Left hindlimb (tissue), 1 donor: ENCODE data around the gene FGD2.
"Not testable (repeated sequence)": the region's sequence is repeated elsewhere in the genome, so short reads cannot be mapped to it uniquely, and the experiment has no call there.

ENCODE experiments used
- DNase-seq: peaks from one replicate; pipeline ENCODE4 v3.0.0-alpha.2; 2018

The FGD2 gene

DNA sequence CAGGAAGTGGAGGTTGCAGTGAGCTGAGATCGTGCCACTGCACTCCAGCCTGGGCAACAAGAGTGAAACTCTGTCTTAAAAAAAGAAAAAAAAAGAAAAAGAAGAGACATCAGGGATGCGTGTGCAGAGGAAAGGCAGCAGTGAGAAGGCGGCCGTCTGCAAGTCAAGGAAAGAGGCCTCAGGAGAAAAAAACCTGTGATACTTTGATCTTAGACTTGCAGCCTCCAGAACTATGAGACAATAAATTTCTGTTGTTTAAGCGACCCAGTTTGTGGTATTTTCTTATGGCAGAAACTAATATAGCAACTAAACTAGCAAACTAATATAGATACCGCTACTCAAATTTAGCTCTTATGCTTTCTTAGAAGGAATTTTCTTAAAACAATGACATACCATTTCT lies 36.1 kb downstream of the FGD2 start:
- DNase-seq: no peak

DNA sequence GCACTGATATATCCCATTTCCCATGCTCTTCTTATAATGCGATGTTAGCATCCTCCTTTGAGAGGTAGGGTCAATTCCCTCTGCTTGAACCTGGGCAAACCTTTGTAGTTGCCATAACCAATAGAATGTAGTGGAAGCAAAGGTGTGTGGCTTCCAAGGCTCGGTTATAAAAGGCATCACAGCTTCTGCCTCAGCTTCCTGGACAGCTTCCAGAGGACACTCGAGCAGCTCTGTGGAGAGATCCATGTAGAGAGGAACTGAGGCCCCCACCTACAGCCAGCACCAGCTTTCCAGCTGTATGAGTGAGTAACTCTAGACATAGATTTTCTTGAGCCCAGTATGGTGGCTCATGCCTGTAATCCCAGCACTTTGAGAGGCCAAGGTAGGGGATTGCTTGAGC lies 36.7 kb downstream of the FGD2 start:
- DNase-seq: no peak

DNA sequence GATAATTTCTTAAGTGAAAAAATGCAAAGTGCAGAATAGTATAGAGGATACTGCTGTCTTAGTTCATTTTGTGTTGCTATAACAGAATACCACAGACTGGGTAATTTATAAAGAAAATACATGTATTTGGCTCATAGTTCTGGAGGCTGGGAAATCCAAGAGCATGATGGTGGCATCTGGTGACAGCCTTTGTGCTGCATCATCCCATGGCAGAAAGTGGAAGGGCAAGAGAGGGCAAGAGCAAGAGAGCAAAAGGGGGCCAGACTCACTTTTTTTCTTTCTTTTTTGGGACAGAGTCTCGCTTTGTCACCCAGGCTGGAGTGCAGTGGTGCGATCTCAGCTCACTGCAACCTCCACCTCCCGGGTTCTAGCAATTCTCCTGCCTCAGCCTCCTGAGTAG lies 37.6 kb downstream of the FGD2 start:
- DNase-seq: not testable (repeated sequence)

DNA sequence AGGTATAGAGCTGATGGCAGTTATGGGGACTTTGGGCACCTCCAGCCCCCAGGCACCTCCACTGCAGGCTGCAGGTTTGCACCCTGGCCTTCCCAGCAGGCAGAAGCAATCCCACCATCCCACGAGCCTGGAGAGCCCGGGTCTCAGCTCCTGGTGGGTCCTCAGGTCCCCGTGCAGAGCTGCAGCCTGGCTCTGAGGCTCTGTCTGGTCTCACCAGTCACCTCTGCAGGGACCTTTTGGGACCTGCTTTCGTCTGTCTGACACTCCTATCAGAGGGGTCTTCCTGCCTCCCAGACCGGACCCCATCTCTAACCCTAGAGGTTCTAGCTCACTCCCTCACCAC lies 41.9 kb downstream of the FGD2 start:
- DNase-seq: no peak

DNA sequence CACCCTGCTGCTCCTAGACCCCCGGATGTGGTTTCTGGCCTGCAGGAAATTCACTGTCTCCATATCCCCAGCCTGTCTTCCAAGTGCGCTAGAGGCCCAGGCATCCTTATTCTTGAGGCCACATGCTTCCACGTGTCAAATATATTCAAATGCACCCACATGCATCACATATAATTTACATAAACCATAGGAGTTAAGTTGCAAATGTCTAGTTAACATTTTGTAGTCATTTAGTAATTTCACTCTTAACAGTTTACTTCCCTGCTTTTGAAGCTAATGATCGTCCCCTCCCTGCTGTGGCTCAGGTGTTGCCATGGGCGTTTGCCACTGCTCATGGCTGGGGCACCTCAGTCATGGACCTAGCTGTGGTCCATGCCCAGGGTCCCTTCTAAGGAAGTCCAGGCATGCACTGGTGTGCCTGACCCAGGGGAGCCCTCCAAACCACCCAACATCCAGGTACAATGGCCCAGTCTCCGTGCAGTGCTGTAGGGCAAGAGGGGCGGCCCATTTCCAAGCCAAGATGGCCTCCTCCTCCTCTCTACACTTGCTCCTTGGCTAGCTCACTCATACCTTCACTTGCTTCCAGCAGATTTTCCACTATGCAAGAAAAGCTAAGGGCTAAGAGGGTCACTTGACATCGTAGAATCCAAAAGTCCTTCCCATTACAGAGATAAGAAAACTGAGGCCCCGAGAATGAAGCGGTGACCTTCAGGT lies 42.4 kb downstream of the FGD2 start:
- DNase-seq: no peak

DNA sequence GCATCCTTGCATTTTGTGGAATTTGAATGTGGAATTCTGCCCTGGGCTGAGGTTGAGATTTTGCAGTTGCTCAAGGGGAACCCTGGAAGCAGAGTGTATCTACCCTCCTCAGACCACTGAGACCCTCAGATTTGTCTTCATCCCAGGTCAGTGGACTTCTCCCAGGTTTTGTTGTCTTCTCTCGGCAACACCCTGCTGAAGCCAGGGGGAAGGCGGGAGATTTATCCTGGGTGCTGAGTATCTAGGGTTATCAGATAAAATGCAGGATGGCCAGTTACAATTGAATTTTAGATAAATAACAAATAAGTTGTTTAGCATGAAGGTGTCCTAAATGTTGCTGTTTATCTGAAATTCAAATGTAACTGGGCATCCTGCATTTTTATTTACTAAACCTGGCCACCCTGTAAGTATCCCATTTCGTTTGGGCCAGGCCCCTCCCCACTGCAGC lies 43.0 kb downstream of the FGD2 start:
- DNase-seq: no peak

DNA sequence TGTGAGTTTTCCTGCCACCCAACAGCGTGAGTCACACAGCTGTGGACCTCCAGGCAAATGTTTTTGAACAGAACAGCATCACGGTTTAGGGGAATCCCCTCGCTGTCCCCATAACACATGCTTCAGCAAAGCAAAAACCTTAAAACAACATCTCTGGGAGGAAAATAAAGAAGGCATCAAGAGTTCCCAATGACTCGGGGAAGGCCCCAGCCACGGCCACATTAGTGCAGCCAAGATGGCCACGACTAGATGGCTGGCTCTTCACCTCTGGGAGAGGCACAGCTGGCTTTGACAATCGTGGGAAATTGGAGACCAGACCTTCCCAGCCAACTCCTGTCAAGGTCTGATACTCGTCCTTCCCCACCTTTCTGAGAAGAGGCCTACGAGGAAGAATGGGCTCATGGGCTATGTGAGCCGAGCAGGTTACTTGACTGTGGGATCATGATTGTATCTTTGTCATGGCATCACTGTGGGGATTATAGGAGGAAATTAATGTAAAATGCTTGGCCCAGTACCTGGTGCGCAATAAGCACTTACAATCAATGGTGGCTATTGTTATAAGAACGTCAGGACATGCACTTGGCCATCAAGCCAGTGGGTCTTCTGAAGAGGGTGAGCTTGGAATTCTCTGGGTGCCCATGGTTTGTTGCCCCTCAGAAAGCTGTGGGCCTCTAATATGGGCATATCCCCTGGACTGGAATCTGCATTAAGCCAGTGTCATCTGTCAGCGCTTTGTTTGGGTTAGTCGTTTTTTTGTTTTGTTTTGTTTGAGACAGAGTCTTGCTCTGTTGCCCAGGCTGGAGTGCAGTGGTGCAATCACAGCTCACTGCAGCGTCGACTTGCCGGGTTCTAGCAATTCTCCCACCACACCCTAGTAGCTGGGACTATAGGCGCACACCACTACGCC lies 43.6 kb downstream of the FGD2 start:
- no peak for DNase-seq

DNA sequence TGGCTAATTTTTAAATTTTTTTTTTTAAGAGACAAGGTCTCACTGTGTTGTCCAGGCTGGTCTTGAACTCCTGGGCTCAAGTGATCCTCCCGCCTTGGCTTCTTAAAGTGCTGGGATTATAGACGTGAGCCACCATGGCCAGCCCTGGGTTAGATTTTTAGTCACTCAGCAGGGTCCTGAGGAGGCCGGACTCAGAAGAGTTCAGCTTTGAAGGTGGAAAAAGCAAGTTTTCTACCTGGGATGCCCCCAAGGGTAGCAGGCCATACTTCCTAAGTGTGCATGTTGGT lies 44.2 kb downstream of the FGD2 start:
- no peak for DNase-seq

DNA sequence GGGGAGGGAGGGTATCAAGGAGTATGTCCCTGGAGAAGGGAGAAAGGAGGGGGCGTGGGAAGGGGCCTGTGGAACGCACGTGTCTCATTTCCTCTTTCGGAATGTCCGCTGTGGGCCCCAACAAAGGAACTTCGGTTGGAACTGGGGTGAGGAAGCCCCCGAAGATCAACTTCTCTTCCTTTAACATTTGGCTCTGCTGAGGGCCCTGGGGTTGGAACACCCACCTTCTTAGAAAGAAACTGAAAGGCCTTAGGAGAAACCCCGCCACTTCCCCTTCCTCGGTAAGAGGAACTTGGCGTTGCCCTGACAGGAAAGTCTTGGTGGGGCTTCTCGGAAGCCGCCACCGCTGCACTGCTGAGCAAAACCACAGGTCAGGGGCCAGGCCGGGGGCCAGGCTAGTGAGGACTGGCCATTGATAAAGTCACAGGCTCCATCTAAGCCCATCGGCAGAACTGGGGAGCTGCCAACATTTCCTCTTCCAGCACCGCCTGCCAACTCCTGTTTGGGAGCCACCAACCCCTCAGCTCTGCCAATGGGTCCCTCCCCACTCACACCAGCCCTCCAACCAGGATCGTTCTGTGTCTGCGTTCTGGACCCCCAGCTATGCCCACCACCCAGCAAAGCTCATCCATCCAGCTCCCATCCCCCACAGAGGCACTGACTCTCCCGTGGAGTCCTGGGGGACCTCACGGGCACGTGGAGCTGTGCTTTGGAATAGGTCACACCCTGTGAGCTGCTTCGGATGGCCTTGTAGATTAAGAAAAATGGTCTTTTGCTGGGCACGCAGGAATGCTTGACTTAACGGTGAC lies 44.8 kb downstream of the FGD2 start:
- DNase-seq: no peak

DNA sequence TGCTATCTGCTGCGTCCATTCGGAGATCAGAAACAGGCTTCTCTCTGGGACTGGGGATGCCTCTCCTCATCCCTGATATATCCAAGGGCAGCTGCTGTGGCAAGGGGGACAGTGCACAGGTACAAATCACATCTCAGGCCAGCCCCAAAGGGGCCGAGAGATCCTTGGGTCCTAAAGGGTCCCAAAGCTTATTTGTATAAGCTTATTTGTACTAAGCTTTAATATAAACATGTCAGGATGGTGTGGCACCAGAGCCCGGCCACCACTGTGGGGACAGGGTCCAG lies 45.3 kb downstream of the FGD2 start:
- no peak for DNase-seq

DNA sequence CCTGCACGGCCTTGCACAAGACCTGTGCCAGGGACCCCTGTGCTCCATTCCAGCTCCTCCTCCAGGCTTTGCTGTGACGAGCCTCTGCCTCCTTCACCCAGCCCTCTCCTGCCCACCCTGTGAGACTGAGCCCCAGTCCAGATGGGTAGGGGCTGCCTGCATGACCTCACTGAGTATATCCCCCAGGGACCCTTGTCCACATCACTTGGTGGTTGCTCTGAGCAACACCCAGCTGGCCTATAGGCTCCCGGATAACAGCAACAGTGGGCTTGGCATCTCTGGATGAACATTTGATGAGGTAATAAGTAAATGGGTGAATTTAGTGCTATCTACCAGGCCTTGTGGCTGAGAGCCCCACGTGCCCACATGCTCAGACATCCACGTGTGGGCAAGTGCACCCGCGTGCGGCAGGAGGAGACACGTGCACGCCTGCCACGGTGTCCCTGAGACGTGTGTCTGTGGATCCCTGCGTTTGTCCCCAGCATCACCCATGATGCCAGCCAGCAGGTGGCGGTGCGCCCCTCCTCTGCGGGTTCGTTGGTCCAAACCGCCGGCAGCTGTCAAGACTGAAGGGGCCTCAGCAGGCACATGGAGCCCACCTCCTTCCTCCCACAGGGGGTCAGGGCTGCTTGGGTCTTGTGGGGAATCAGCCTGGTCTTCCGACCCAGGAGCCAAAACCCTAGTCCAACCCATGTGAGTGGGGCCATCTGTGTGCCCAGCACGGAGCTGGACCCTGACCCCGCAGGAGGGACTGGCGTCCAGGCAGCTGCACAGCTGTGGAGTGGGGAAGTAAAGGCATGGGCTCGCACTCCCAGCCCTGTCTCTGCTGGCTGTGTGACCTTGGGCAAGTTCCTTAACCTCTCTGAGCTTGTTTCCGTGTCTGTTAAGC lies 45.9 kb downstream of the FGD2 start:
- peak; percentile 88 for DNase-seq

DNA sequence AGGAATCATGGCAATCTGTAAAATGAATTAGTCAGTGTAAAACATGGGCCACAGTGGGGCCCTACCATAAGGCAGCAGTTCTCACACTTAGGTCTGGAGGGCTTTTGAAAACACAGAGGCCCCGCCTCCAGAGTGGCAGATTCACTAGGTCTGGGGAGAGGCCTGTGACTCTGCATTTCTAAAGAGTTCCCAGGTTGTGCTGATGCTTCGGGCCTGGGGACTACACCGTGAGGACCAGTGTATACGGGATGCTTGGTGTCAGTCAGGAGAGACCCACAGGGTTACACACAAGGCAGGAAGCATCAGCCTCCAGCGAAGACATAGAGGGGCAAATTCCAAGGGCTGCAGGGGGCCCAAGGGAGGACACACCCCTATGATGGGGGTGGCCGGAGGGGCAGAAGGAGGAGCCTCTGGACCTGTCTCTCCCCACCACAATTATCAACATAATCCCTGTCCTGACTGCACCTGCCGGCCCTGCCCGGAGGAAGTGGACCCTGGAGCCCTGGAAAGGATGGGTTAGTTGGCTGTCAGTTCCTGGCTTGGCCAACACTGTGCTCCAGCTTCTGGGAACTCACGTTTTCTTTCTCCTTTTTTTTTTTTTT lies 46.7 kb downstream of the FGD2 start:
- no peak for DNase-seq

DNA sequence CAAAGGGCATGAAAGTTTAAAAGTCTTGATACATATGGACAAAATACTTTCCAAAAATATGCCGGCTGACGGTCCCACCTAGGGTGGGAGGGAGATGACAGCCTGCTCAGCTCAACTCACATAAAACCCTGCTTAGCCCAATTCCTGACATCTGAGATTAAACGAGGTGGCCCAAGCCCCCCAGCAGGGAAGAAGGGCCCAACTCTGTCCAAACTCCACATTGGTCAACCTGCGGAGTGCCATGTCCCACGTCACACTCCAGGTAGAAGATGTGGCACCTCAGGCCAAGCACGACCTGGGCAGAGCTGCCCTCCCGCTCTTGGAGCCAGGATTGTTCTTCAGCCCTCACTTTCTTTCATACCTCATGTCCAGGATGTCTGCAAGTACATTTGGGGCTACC lies 48.2 kb downstream of the FGD2 start:
- no peak for DNase-seq

DNA sequence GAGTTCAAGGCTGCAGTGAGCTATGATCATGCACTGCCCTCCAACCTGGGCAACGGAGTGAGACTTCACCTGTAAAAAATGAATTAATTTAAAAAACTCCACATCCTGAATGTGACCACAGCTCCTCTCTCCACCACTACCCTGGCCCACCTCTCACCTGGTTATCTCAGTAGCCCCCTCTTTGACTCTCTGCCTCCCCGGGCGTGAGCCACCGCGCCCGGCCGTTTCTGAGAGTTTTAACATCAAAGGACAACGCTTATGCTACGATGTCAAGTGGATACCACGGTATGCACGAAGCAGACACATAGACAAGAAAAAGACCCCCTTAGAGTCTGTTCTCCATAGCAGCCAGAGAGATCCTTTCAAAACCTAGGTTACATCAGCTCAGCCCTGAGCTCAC lies 48.7 kb downstream of the FGD2 start:
- DNase-seq: no peak

DNA sequence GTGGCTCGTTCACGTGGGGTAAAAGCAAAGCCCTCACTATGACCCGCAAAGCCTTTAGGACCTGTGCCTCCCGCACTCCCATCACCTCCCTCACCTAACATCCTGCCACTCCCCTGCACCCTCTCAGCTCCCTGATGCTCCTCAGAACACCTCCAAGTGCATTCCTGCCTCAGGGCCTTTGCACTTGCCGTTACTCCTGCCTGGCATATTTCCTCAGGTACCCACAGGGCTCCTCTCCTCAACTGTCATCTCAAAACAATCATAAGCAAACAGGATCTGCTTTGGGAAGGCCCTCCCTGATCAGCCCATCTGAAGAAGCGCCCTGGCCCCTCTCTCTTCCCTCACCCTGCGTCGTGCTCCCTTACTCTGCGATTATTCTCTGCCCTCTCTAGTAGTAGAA lies 49.1 kb downstream of the FGD2 start:
- DNase-seq: no peak

DNA sequence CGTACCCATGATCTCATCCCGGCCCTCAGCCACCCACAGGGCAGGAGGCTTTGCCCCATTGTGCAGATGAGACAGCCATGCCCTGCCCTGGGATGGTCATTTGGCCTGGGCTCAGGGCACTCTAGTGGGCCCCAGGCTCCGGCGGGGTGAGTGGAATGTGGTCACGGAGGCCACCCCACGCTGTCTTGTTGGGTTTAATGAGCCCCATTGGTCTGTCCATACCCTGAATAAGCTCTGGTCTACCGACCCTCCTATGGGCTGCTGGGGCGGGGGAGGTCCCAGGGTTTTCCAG lies 50.6 kb downstream of the FGD2 start:
- no peak for DNase-seq

DNA sequence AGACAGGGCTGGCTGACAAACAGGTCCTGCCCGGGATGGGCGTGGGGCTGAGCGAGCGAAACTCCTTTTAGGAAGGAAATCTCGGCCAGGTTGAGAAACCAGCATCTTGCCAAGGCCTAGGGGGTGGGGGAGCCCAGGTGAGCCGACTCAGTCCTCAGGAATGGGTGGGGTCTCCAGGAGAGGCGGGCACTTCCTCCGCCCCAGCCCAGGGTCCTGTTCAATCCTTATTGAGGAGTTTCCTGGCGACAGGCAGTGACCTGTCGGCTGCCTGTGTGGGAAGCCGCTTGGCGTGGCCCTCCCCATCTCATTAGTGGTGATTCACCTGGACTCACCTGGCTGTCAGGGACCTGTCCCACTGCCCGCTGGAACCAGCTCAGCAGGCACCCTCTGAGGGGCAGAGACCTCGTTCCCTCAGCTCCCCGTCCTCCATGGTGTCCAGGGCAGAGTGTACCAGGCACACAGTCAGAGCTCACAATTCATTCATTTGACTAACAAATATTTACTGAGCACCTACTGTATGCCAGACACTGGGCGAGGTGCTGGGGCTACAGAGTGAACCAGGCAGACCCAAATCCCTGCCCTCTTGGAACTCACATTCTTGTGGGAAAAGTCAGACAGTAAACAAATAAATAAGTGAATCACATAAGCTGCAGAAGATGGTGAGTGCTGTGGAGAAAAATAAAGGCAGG lies 51.1 kb downstream of the FGD2 start:
- DNase-seq: no peak

DNA sequence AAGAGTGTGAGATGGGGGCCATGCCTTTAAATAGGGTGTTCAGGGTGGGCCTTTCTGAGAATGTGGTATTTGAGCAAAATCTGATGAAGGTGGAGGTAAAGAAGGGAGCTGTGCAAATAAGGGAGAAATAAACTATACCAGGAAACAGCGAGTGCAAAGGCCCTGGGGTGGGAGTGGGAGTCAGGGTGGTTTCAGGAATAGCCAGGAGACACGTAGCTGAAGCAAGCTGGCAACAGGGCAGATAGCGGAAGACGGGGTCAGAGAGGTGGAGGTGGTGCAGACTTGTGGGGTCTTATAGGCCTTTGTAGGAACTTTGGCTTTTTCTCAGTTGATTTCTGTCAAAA lies 51.6 kb downstream of the FGD2 start:
- DNase-seq: no peak

DNA sequence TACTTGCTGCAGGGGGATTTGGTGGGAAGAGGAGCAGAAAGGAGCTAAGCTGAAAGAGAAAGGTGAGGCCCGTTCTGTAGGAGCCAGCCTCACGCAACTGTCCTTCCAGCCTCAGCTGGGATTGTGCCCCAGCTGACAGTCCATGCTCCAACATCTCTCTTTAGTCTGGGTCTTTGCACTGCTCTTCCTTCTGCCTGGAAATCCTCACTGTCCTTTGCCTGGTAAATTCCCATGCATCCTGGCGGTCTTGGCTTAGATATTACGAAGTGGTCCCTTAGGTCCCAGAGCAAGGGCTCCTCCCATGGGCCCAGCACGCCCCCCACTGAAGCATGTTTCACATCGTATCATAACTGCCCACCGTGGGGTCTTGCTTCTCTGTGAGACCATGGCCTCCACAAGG lies 52.2 kb downstream of the FGD2 start:
- DNase-seq: no peak

DNA sequence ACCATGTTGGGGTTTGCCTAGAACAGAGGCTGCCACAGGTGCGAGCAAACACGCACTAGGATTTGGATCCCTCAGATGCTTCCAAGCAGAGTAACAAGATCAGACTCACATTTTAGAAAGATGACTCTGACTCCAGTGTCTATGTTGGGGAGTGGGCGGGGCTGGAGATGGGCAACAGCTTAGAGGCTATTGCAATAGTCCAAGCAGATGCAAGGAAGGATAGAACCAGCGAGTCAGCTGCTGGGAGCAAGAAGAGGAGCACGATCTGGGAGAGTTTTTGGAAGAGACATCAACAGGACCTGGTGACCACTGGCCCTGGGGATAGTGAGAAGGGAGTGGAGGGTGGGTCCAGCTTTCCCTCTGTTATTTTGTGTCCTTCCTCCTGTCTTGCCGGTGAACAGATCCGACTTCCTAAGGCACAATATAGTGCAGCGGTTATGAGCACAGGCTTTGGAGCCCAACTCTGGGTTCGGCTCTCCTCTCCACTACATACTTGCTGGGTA lies 52.7 kb downstream of the FGD2 start:
- no peak for DNase-seq

DNA sequence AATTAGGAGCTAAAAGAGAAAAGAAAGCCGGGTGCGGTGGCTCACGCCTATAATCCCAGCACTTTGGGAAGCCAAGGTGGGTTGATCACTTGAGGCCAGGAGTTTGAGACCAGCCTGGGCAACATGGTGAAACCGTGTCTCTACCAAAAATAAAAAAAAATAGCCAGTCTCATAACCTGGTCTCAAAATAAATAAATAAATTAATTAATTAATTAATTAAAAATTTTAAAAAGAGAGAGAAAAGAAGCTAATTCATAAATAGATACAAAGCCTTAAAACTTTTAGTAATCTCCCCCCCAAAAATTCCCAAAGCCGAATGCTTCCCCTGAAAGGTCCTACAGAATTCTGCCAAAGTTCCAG lies 53.5 kb downstream of the FGD2 start:
- not testable (repeated sequence) for DNase-seq
